GM23248 (cell line): Measurements from ENCODE around the gene C13orf42.

Experiments
- EZH2 ChIP-seq: fragments of 200-600 bp; sonication (generic); IDR thresholded peaks from 2 replicates; pipeline ENCODE4 v1.6.1; 2018; ENCODE audit warnings: antibody characterized with exemption, mild to moderate bottlenecking; ENCODE audit not compliant: insufficient read depth, poor library complexity, severe bottlenecking
- EZH2phosphoT487 ChIP-seq: fragments of 200-600 bp; sonication (generic); IDR thresholded peaks from 2 replicates; pipeline ENCODE4 v1.6.1; 2018; ENCODE audit warnings: antibody characterized with exemption, moderate library complexity, mild to moderate bottlenecking, low read depth; ENCODE audit not compliant: insufficient read depth

- TF ChIP-seq EZH2 (no peak), EZH2phosphoT487 (no peak)
These were observed 2.3 kb upstream of the C13orf42 start for GRCh38 chr13:51113186-51113881.
